HepG2 (cell line): ENCODE measurements around the gene CXCR4.

Experiments used
- NR3C1 ChIP-seq: sonication (generic); formaldehyde crosslinking; IDR thresholded peaks from 2 replicates; pipeline ENCODE4 v1.4.0; 2020; ENCODE audit warnings: missing genetic modification reagents
- SMC3 ChIP-seq: IDR thresholded peaks from 2 replicates; pipeline ENCODE4 v1.6.1; 2011; ENCODE audit warnings: low read length, improper control_type of control experiment

DNA sequence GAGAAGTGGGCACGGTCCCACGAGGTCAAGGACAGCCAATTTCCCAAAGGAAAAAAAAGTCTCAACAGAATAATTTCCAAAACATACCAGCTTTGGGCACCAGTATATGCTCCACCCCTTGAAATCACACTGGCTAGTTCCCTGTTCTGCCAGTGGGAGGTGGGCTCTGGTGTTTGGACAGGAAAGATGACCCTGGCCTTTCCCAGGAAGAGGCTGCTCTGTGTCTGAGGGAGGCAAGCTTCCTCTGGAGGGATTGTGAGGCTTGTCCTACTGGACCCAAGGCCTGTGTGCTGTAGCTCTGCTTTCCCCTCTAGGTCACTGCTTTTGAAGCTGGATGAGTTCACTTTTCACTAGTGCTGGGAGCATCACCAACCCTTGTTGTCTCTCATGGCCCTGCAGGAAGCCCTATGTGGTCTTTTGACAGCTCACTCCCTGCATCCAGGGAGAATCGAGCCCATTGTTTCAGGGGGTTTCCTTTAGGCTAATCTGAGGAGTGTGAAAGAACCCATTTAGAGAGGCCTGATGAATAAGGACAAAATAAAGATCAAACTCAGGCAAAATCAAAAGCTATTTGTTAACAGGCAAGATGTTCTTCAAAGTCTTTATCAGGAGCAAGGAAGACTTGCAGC lies 36.3 kb downstream of the CXCR4 start:
- TF ChIP-seq SMC3 (no peak), NR3C1 (CRISPR knock-in tag) (no peak)
